Measurements from ENCODE around the gene STARD10. TPM values are rescaled to one million over a fixed set of nuclear protein-coding genes. Genes with fewer than 3 reads are reported as not detected.

Gene STARD10
- total RNA-seq, 3 donors from 2014 or later, result 9.4 to 13.8 (median 13.0) TPM

GRCh38 chr11:72746821-72747220 lies 47.0 kb downstream of the STARD10 start:
- Mint-ChIP-seq H3K36me3 (ENCODE audit: insufficient read depth) (no peaks in the 10 kb centered on the region), H3K4me3 (no peak overlapping the region), H3K27me3 (ENCODE audit: low read depth) (no peaks in the 10 kb centered on the region), H3K4me1 (ENCODE audit: low read depth) (peaks cover 60% of the 10 kb centered on the region), H3K9me3 (no peaks in the 10 kb centered on the region)
- DNase-seq, result no peak
- no peak for ATAC-seq

DNA sequence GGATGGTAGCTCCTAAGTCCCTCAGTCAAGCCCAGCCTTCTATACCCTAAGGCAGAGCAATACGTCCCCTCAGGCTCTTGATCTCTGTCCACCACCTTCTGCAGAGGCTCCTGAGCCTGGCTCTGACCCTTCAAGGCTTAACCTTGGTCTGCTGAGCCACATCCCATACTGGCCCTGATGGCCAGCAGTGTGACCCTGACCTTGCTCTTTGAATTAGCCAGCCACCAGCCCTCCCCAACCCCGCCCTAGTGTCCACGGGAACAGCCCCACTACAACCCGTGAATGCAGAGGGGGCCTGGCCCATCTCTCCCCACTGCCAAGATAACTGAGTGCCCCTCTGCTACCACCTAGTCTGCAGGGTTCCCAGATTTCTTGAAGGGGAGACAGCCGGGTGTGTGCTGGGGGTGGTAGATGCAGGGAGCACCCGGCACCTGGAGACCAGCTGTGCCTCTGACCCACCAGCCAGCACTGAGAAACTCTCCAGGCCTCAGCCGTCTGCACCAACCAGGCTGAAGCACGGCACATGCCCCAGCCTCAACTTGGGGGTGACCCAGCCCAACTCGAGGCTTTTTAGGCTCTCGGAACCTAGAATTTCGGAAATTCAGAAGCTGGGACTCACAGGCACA lies 47.8 kb downstream of the STARD10 start:
- no peaks in the 10 kb centered on the region for H3K9me3 Mint-ChIP-seq
- DNase-seq, result no peak
- peaks cover 62% of the 10 kb centered on the region for H3K4me1 Mint-ChIP-seq (ENCODE audit: low read depth)

DNA sequence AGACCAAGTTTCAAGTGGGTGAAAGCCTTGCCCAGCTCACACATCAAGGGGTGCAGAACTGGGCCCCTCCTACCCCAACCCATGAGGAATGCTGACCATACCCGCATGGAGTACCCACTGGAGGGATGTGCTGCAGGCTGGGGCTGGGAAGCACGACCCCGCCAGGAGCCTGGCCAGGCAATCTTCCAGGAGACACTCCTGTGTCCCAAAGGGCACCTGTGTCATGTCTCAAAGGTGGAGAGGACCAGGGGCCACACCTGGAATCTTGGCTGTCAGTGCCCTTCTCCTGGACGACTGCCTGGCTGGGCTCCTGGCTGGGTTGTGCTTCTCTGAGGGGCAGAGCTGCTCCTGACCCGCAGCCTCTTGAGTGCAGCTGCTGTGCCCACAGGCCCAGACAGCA lies 48.3 kb downstream of the STARD10 start:
- Mint-ChIP-seq H3K4me1 (ENCODE audit: low read depth) (peaks cover 62% of the 10 kb centered on the region), H3K4me3 (no peak overlapping the region), H3K9me3 (no peaks in the 10 kb centered on the region)

More for the DNA sequence above, 47.8 kb downstream of the STARD10 start:
- no peak overlapping the region for H3K4me3 Mint-ChIP-seq
- no peaks in the 10 kb centered on the region for H3K27me3 Mint-ChIP-seq (ENCODE audit: low read depth)
- no peak for ATAC-seq
- H3K36me3 Mint-ChIP-seq (ENCODE audit: insufficient read depth), result no peaks in the 10 kb centered on the region

DNA sequence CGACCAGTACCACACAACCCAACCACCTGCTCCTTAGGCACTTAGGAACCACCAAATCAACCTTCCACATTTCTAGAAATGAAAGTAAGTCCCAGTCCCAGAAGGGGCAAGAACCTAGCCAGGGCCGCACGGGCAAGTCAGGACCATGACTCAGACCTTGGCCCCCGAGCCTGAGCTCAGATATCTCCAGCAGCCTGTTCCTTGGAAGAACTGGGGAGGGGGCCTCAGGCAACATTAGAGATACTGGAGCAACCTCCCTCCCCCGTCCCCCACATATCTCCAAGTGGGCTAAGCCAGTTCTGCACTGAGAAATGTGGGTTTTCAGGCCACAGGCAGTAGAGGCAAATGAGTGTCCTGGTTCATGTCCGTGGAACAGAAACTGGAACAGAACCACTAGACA lies 49.4 kb downstream of the STARD10 start:
- DNase-seq (no peak), ATAC-seq (no peak)
- Mint-ChIP-seq H3K4me1 (ENCODE audit: low read depth) (peaks cover 66% of the 10 kb centered on the region), H3K4me3 (no peak overlapping the region), H3K9me3 (no peaks in the 10 kb centered on the region), H3K27me3 (ENCODE audit: low read depth) (no peaks in the 10 kb centered on the region), H3K36me3 (ENCODE audit: insufficient read depth) (no peaks in the 10 kb centered on the region)

More for the DNA sequence above, 48.3 kb downstream of the STARD10 start:
- Mint-ChIP-seq H3K27me3 (ENCODE audit: low read depth) (no peaks in the 10 kb centered on the region), H3K36me3 (ENCODE audit: insufficient read depth) (no peaks in the 10 kb centered on the region)
- no peak for DNase-seq
- no peak for ATAC-seq

DNA sequence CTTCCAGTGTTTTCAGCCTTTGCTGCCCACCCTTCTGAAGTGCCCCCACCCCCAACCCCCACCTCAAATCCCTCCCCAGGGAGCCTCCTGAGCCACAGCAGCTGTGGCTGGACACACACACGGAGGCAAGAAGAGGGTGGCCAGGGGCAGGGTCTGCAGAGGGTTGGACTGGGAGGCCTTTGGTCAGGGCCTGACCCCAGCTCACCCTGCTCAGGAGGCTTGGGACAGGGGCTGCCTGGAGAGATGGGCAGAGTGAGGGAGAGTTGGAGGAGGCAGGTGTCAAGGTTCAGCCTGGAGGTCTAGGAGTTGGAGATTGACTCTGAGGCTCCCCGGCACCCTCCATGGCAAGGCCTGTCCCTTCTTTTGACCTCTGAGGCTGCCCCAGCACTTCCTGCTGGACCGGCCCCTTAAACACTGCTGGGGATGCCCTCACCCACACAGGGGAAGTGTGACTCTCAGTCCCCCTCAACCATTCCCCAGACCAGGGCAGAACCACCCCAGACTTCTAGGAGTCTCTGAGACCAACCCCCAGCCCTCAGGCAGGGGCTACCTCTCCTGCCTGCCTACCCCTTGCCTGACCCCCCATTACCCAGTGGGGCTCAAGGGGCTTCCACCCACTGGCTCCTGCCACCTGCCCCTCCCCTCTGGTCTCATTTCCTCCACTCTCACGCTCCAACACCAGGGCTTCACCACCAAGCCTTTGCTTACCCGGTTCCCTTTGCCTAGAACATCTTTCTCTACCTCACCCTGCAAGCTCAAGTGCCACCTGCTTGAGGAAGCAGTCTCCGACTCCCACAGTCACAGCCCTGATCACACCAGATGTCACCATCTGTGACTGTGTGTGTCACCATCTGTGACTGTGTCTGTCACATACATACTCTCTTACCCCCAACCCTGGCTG lies 50.3 kb downstream of the STARD10 start:
- Mint-ChIP-seq H3K4me3 (no peak overlapping the region), H3K4me1 (ENCODE audit: low read depth) (peaks cover 65% of the 10 kb centered on the region)
- DNase-seq, result no peak

DNA sequence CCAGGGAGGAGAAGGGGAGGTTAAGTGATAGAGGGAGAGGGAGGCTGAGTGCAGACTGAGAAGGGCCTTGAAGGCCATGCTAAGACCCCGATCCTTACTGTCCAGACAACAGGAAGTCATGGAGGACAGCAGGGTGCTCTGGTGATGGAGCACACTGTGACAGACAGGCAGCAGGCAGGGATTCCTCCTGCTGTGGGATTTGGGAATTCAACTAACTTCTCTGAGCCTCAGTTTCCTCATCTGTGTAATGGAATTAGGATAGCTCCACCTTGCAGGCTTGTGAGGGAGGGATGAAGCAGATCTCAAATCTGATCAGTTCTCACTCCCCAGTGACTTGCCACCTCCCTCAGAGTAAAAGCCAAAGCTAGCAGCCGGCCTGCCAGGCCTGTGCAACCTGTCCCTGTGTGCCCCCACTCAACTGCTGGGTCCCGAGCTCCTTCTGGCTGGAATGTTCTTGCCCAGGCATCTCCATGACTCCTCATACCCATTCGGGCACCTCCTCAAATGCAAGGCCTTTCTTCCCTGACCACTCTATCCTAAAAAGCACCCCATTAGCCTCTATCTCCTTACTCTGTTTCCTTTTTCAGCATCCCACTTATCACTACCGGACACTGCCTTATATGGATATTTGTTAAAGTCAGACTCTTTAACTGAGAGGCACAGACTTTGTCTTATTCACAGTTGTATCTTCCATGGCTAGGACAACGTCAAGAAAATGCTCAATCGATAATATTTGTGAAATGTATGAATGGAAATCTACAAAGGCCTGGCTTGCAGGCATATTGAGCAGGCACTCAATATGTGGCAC lies 51.1 kb downstream of the STARD10 start:
- H3K4me3 Mint-ChIP-seq, result no peak overlapping the region
- ATAC-seq (no peak), DNase-seq (no peak)
- no peaks in the 10 kb centered on the region for H3K27me3 Mint-ChIP-seq (ENCODE audit: low read depth)
- H3K9me3 Mint-ChIP-seq, result no peaks in the 10 kb centered on the region
- H3K36me3 Mint-ChIP-seq (ENCODE audit: insufficient read depth), result no peaks in the 10 kb centered on the region
- H3K4me1 Mint-ChIP-seq (ENCODE audit: low read depth), result peaks cover 67% of the 10 kb centered on the region

More for the DNA sequence above, 50.3 kb downstream of the STARD10 start:
- Mint-ChIP-seq H3K36me3 (ENCODE audit: insufficient read depth) (no peaks in the 10 kb centered on the region), H3K27me3 (ENCODE audit: low read depth) (no peaks in the 10 kb centered on the region), H3K9me3 (no peaks in the 10 kb centered on the region)
- peak; percentile 35 to 68 for ATAC-seq

- Mint-ChIP-seq H3K9me3 (no peaks in the 10 kb centered on the region), H3K4me3 (no peak overlapping the region), H3K27me3 (ENCODE audit: low read depth) (no peaks in the 10 kb centered on the region), H3K4me1 (ENCODE audit: low read depth) (peaks cover 72% of the 10 kb centered on the region), H3K36me3 (ENCODE audit: insufficient read depth) (no peaks in the 10 kb centered on the region)
- no peak for DNase-seq
- ATAC-seq, result no peak
Observed at GRCh38 chr11:72741849-72742512, 51.9 kb downstream of the STARD10 start.

DNA sequence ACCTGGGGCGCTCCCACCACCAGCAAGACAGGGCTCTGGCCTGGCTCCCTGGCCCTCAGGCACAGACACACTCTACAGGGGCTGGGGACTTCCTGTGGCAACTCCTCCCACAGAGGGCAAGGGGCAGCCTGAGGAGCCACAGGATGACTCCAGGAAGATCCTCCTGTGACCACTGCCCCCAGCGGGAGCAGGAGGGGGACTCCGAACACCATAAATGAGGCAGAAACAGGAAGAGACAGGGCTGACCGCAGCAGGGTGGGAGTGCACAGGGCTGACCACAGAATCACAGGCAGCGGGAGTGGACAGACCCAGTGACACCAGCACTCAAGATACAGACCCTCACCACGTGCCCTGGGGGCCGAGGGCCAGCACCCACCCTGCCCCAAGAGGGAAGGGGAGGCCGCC lies 52.4 kb downstream of the STARD10 start:
- DNase-seq (no peak), ATAC-seq (no peak)
- no peaks in the 10 kb centered on the region for H3K27me3 Mint-ChIP-seq (ENCODE audit: low read depth)
- peaks cover 77% of the 10 kb centered on the region for H3K4me1 Mint-ChIP-seq (ENCODE audit: low read depth)
- no peaks in the 10 kb centered on the region for H3K9me3 Mint-ChIP-seq
- no peaks in the 10 kb centered on the region for H3K36me3 Mint-ChIP-seq (ENCODE audit: insufficient read depth)
- H3K4me3 Mint-ChIP-seq, result no peak overlapping the region

DNA sequence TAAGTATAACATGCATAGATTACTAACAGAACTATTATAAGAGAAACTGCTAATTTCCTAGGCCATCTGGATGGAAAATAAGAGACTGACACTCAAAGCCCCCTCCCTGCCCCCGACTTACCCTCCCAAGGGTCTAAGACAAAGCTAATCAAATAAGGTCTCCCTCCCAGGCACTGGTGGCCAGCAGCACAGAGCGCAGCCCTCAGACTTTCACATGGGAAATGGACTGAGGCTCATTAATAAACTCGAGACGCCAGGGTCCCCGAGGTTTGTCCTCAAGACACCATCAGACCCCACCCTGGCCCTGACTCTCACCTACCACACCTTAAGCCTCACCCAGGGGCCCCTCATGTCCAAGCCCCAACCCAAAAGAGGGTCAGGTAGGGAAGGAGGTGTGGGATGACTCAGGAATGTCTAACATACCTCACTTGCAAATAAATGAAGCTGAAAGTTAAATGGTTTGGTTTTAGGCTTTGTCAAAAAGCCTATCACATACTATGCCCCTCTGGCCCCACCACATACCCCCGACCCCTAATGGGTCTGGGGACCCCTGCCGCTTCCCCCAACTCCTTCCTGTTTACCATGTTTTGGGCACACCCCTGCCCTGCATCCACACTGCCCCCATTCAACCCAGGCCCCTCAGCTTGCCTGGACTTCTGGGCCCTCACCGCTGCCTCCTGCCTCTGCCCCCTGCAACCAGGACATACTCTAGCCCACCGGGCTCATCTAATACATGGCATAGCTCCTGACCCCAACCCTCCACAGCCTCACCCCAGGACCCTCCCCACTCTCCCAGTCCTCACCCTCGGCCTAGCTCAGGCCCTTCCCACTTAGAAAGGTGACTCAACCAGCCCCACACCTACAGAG lies 53.1 kb downstream of the STARD10 start:
- H3K36me3 Mint-ChIP-seq (ENCODE audit: insufficient read depth), result no peaks in the 10 kb centered on the region
- H3K27me3 Mint-ChIP-seq (ENCODE audit: low read depth), result no peaks in the 10 kb centered on the region
- H3K4me1 Mint-ChIP-seq (ENCODE audit: low read depth), result peaks cover 80% of the 10 kb centered on the region
- no peaks in the 10 kb centered on the region for H3K9me3 Mint-ChIP-seq
- no peak for DNase-seq
- no peak for ATAC-seq
- H3K4me3 Mint-ChIP-seq, result no peak overlapping the region

DNA sequence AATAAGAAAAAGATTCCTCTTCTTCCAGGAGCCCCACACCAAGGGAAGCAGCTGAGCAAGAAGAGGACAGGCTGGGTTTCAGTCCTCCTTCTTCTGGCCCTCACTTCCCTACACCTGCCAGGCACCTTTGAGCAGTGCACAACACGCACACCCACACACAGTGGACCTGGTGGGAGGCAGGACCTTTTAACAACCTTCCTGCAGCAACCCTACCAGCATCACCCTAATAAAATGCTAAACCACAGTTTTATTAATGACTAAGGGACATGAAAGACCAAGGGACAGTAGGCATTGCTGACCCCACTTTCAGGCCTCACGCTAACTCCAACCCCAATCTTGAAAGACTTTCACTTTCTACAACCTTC lies 53.8 kb downstream of the STARD10 start:
- ATAC-seq, result no peak
- no peaks in the 10 kb centered on the region for H3K36me3 Mint-ChIP-seq (ENCODE audit: insufficient read depth)

GRCh38 chr11:72739240-72740059 lies 54.4 kb downstream of the STARD10 start:
- DNase-seq (no peak), ATAC-seq (no peak)
- Mint-ChIP-seq H3K4me1 (ENCODE audit: low read depth) (peaks cover 82% of the 10 kb centered on the region), H3K36me3 (ENCODE audit: insufficient read depth) (no peaks in the 10 kb centered on the region), H3K4me3 (peak overlapping the region; percentile 19), H3K27me3 (ENCODE audit: low read depth) (no peaks in the 10 kb centered on the region), H3K9me3 (no peaks in the 10 kb centered on the region)

More for the DNA sequence above, 53.8 kb downstream of the STARD10 start:
- no peak overlapping the region for H3K4me3 Mint-ChIP-seq
- H3K27me3 Mint-ChIP-seq (ENCODE audit: low read depth), result no peaks in the 10 kb centered on the region
- peaks cover 85% of the 10 kb centered on the region for H3K4me1 Mint-ChIP-seq (ENCODE audit: low read depth)
- no peak for DNase-seq
- H3K9me3 Mint-ChIP-seq, result no peaks in the 10 kb centered on the region

- Mint-ChIP-seq H3K27me3 (ENCODE audit: low read depth) (no peaks in the 10 kb centered on the region), H3K4me3 (peak overlapping the region; percentile 11), H3K36me3 (ENCODE audit: insufficient read depth) (no peaks in the 10 kb centered on the region), H3K9me3 (no peaks in the 10 kb centered on the region), H3K4me1 (ENCODE audit: low read depth) (peaks cover 72% of the 10 kb centered on the region)
- no peak for ATAC-seq
- DNase-seq, result no peak
Observed at GRCh38 chr11:72738199-72739141, 55.4 kb downstream of the STARD10 start.

All from activated T-cell treated with anti-CD3 and anti-CD28 coated beads, Interleukin-2, amount 50 U/mL, for 4 hours (primary cell).